GM19099 (cell line): Measurements from ENCODE around the gene OR7G2.

Experiments
- POLR2A ChIP-seq: IDR thresholded peaks from 3 replicates; pipeline ENCODE4 v1.6.1; 2011; ENCODE audit warnings: low read depth; ENCODE audit not compliant: insufficient read length; ENCODE audit errors: extremely low read depth

The OR7G2 gene

GRCh38 chr19:9115307-9115813 is 8.1 kb upstream of the OR7G2 start, which contains the start of gene OR7G1:
Gene OR7G1, minus strand, starts transcription at chr19:9115763. Its CDS starts 0 bp downstream, at chr19:9115763.
- no peak for TF ChIP-seq POLR2A

GRCh38 chr19:9109959-9110358 is 2.7 kb upstream of the OR7G2 start:
- TF ChIP-seq POLR2A = no peak

- TF ChIP-seq POLR2A = no peak
These were observed 20.5 kb downstream of the OR7G2 start, which contains the start of gene OR1M1 for GRCh38 chr19:9086761-9087160. Gene OR1M1, plus strand, starts transcription at chr19:9087061. Its CDS starts 6,184 bp downstream, at chr19:9093245.

- no peak for TF ChIP-seq POLR2A
These were observed 28.6 kb downstream of the OR7G2 start for GRCh38 chr19:9078651-9079050.

GRCh38 chr19:9076901-9077300 is 30.4 kb downstream of the OR7G2 start:
- TF ChIP-seq POLR2A = no peak

GRCh38 chr19:9075064-9075949 is 32.0 kb downstream of the OR7G2 start:
- TF ChIP-seq POLR2A = no peak

GRCh38 chr19:9073806-9074205 is 33.5 kb downstream of the OR7G2 start:
- no peak for TF ChIP-seq POLR2A

- no peak for TF ChIP-seq POLR2A
These were observed 37.2 kb downstream of the OR7G2 start for GRCh38 chr19:9070066-9070465.

GRCh38 chr19:9065457-9066014 is 41.7 kb downstream of the OR7G2 start:
- no peak for TF ChIP-seq POLR2A

GRCh38 chr19:9061879-9062278 is 45.4 kb downstream of the OR7G2 start:
- no peak for TF ChIP-seq POLR2A

- TF ChIP-seq POLR2A = no peak
These were observed 46.5 kb downstream of the OR7G2 start for GRCh38 chr19:9060564-9061340.

GRCh38 chr19:9058905-9059667 is 48.2 kb downstream of the OR7G2 start:
- TF ChIP-seq POLR2A = no peak

GRCh38 chr19:9057505-9058258 is 49.6 kb downstream of the OR7G2 start:
- no peak for TF ChIP-seq POLR2A

- TF ChIP-seq POLR2A = no peak
These were observed 52.5 kb downstream of the OR7G2 start for GRCh38 chr19:9054765-9055164.

GRCh38 chr19:9054207-9054606 is 53.1 kb downstream of the OR7G2 start:
- no peak for TF ChIP-seq POLR2A
